ENCODE data around the gene LRRC10B. TPM values are rescaled to one million over a fixed set of nuclear protein-coding genes. Genes with fewer than 3 reads are reported as not detected.

The LRRC10B gene
- total and polyA plus RNA-seq, 2 experiments from 2014 or later = 0.60 to 0.62 TPM

- H3K36me3 ChIP-seq = no peaks in the 10 kb centered on the region
- DNase-seq (ENCODE audit: low read depth in 1 of 2, low spot score in 1 of 2) = peak in 1 of 2 donors; percentile 47
- H3K4me1 ChIP-seq (ENCODE audit: low read depth) = peaks cover 27% of the 10 kb centered on the region
These were observed 43.6 kb downstream of the LRRC10B start for GRCh38 chr11:61552108-61552635.

GRCh38 chr11:61553373-61554171 is 45.0 kb downstream of the LRRC10B start:
- DNase-seq (ENCODE audit: low read depth in 1 of 2, low spot score in 1 of 2) = peak in 1 of 2 donors; percentile 29
- TF ChIP-seq CTCF (IDR thresholded peaks at IDR 0.05; ENCODE audit: low read depth, low read length) = no peak
- Histone ChIP-seq H3K4me3 (no peak overlapping the region), H3K4me1 (ENCODE audit: low read depth) (peaks cover 25% of the 10 kb centered on the region), H3K36me3 (no peaks in the 10 kb centered on the region), H3K9me3 (ENCODE audit: low read depth) (no peaks in the 10 kb centered on the region), H3K27me3 (peaks cover 24% of the 10 kb centered on the region), H3K27ac (no peak overlapping the region)

More at GRCh38 chr11:61552108-61552635, 43.6 kb downstream of the LRRC10B start:
- no peak for TF ChIP-seq CTCF (IDR thresholded peaks at IDR 0.05; ENCODE audit: low read depth, low read length)
- peaks cover 24% of the 10 kb centered on the region for H3K27me3 ChIP-seq
- H3K4me3 ChIP-seq = no peak overlapping the region
- no peak overlapping the region for H3K27ac ChIP-seq
- H3K9me3 ChIP-seq (ENCODE audit: low read depth) = no peaks in the 10 kb centered on the region

GRCh38 chr11:61554172-61554988 is 45.8 kb downstream of the LRRC10B start:
- Histone ChIP-seq H3K9me3 (ENCODE audit: low read depth) (no peaks in the 10 kb centered on the region), H3K27me3 (peaks cover 24% of the 10 kb centered on the region), H3K36me3 (no peaks in the 10 kb centered on the region), H3K4me3 (no peak overlapping the region), H3K4me1 (ENCODE audit: low read depth) (peaks cover 25% of the 10 kb centered on the region), H3K27ac (no peak overlapping the region)
- TF ChIP-seq CTCF (IDR thresholded peaks at IDR 0.05; ENCODE audit: low read depth, low read length) = no peak
- DNase-seq (ENCODE audit: low read depth in 1 of 2, low spot score in 1 of 2) = no peak

GRCh38 chr11:61555051-61555969 is 46.8 kb downstream of the LRRC10B start:
- peaks cover 24% of the 10 kb centered on the region for H3K27me3 ChIP-seq
- DNase-seq (ENCODE audit: low read depth in 1 of 2, low spot score in 1 of 2) = peak in 1 of 2 donors; percentile 42
- peak overlapping the region; percentile 17 for H3K4me3 ChIP-seq

More at GRCh38 chr11:61555051-61555969, 46.8 kb downstream of the LRRC10B start:
- no peak overlapping the region for H3K27ac ChIP-seq
- no peaks in the 10 kb centered on the region for H3K36me3 ChIP-seq
- H3K9me3 ChIP-seq (ENCODE audit: low read depth) = no peaks in the 10 kb centered on the region
- TF ChIP-seq CTCF (IDR thresholded peaks at IDR 0.05; ENCODE audit: low read depth, low read length) = peak; percentile 18
- peaks cover 25% of the 10 kb centered on the region for H3K4me1 ChIP-seq (ENCODE audit: low read depth)
